PC-3 (cell line): Measurements from ENCODE around the gene KMT5C. TPM values are rescaled to one million over a fixed set of nuclear protein-coding genes. Genes with fewer than 3 reads are reported as not detected.

Experiments used
- ATAC-seq: fragments of 200-7000 bp; cut with Tn5 transposase; 2 replicates; pipeline ENCODE4 v1.9.1; 2020; ENCODE audit warnings: mild to moderate bottlenecking, moderate library complexity
- BruUV-seq: library from RNA; stranded (reverse); fragments of 400-500 nt; replicated peaks from 2 replicates; lab custom pipeline; 2021; lab: Mats Ljungman, UMichigan
- CTCF ChIA-PET: fragments of 300-600 bp; sonication (Branson Sonifier 250); formaldehyde crosslinking; loops from one replicate; lab custom pipeline; 2022; ENCODE audit warnings: antibody characterized with exemption; lab: Charles Lee
- POLR2A ChIA-PET: fragments of 300-600 bp; sonication (Branson Sonifier 250); formaldehyde crosslinking; loops from one replicate; lab custom pipeline; 2022; ENCODE audit warnings: antibody characterized with exemption; ENCODE audit not compliant: unreplicated experiment; lab: Charles Lee
- DNase-seq: peaks from one replicate; pipeline ENCODE4 v3.0.0-alpha.2; 2015
- H2AFZ ChIP-seq: fragments of 300-600 bp; sonication (generic); 2 replicates; pipeline ENCODE4 v1.6.0; 2016; ENCODE audit warnings: antibody characterized with exemption, low read length
- H3F3A ChIP-seq: fragments of 300-600 bp; sonication (generic); one replicate; pipeline ENCODE4 v1.6.0; 2017; ENCODE audit warnings: antibody characterized with exemption, low read length, control low read depth, mild to moderate bottlenecking; ENCODE audit not compliant: unreplicated experiment
- H3K27ac ChIP-seq: fragments of 300-600 bp; sonication (generic); 2 replicates; pipeline ENCODE4 v1.5.1; 2016; ENCODE audit warnings: mild to moderate bottlenecking, low read length
- H3K27me3 ChIP-seq: fragments of 300-600 bp; sonication (generic); 2 replicates; pipeline ENCODE4 v1.6.1; 2016; ENCODE audit warnings: low read length, mixed read lengths
- H3K36me3 ChIP-seq: fragments of 300-600 bp; sonication (generic); 2 replicates; pipeline ENCODE4 v1.6.1; 2016; ENCODE audit warnings: low read depth, mixed run types, low read length, mixed read lengths
- H3K4me1 ChIP-seq: fragments of 300-600 bp; sonication (generic); 2 replicates; pipeline ENCODE4 v1.5.1; 2016; ENCODE audit warnings: low read length; ENCODE audit not compliant: insufficient read depth
- H3K4me2 ChIP-seq: fragments of 300-600 bp; sonication (generic); 2 replicates; pipeline ENCODE4 v1.6.0; 2016; ENCODE audit warnings: low read length
- H3K4me3 ChIP-seq: fragments of 300-600 bp; sonication (generic); 2 replicates; pipeline ENCODE4 v1.5.1; 2016; ENCODE audit warnings: mild to moderate bottlenecking, low read length, mixed read lengths
- H3K79me2 ChIP-seq: fragments of 300-600 bp; sonication (generic); 2 replicates; pipeline ENCODE4 v1.6.1; 2017; ENCODE audit warnings: low read length, mixed read lengths
- H3K9ac ChIP-seq: fragments of 300-600 bp; sonication (generic); 2 replicates; pipeline ENCODE4 v1.6.0; 2016; ENCODE audit warnings: mild to moderate bottlenecking, low read length
- H3K9me2 ChIP-seq: fragments of 300-600 bp; sonication (generic); replicated peaks from 2 replicates; pipeline ENCODE4 v1.6.1; 2016; ENCODE audit warnings: mixed run types, low read length, mixed read lengths
- H3K9me3 ChIP-seq: fragments of 300-600 bp; sonication (generic); 2 replicates; pipeline ENCODE4 v1.6.1; 2016; ENCODE audit warnings: low read length, mixed read lengths
- H4K20me1 ChIP-seq: fragments of 300-600 bp; sonication (generic); 2 replicates; pipeline ENCODE4 v1.6.1; 2016; ENCODE audit warnings: low read length, mixed read lengths
- EZH2 ChIP-seq: fragments of 300-600 bp; sonication (generic); IDR thresholded peaks from one replicate; pipeline ENCODE4 v1.6.1; 2017; ENCODE audit warnings: antibody characterized with exemption, mild to moderate bottlenecking, low read length; ENCODE audit not compliant: unreplicated experiment
- EZH2phosphoT487 ChIP-seq: fragments of 300-600 bp; sonication (generic); IDR thresholded peaks from 2 replicates; pipeline ENCODE4 v1.6.1; 2018; ENCODE audit warnings: mild to moderate bottlenecking, antibody characterized with exemption, low read length, borderline replicate concordance
- intact Hi-C: fragments of 100-400 bp; cut with micrococcal nuclease; formaldehyde crosslinking; loops from 2 replicates; pipeline ENCODE4 v1.9.0; 2023
- total RNA-seq: library from RNA; depleted of rRNA; stranded (reverse); fragments of >200 nt; gene quantifications from 2 replicates; pipeline ENCODE4 v1.2.3, GENCODE V29; 2014
- TF ChIP-seq, protein P1 (sequence below): fragments of 300-600 bp; sonication (generic); conservative IDR thresholded peaks from 2 replicates; pipeline ENCODE4 v1.5.1; 2017; ENCODE audit warnings: antibody characterized with exemption, low read depth, mild to moderate bottlenecking, low read length

KMT5C gene
- total RNA-seq, 1 experiment from 2014 or later = 21.9 TPM

DNA sequence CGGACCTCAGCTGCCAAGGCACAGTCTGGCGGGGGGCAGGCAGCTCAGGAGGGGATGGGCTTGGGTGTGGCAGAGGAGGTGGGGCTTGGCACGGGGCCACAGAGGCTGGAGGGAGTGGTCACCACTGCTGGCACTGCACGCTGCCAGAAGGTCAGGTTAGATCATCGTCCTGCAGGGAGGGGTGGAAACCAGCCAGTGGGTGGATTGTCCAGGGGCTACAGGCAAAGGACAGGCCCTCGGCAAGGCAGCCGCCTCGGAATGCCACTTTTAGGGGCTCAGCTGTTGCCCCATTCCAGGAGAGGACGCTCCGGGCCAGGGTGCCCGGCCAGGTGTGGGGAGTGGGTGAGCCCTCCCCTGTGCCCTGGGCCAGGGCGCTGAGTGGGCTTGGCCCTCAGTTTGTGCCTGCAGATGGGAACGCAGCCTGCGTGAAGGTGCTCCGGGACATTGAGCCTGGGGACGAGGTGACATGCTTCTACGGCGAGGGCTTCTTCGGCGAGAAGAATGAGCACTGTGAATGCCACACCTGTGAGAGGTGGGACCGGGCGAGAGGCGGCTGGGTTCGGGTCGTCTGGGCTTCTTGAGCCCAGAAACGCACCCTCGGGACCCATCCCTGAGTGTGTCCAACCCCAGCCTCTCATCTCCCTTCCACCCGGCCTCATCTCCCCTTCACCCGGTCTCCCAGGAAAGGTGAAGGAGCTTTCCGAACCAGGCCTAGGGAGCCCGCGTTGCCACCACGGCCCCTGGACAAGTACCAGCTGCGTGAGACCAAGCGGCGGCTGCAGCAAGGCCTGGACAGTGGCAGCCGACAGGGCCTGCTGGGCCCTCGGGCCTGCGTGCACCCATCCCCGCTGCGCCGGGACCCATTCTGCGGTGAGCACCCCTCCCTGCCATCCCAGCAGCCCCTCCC, 6.4 kb downstream of the KMT5C start:
- Histone ChIP-seq H2AFZ (no peak overlapping the region), H3K36me3 (no peaks in the 10 kb centered on the region; the same call in 1 of the 2 replicates), H3K79me2 (no peaks in the 10 kb centered on the region), H3K9me3 (no peaks in the 10 kb centered on the region), H3K27ac (no peak overlapping the region), H3K27me3 (no peaks in the 10 kb centered on the region), H3K9me2 (no peaks in the 10 kb centered on the region), H3K9ac (no peak overlapping the region), H4K20me1 (no peaks in the 10 kb centered on the region), H3K4me1 (peaks cover 13% of the 10 kb centered on the region), H3F3A (no peaks in the 10 kb centered on the region), H3K4me2 (no peak overlapping the region), H3K4me3 (no peak overlapping the region)
- ATAC-seq (peak; percentile 15; the same call in 1 of the 2 replicates), DNase-seq (no peak)
- TF ChIP-seq, protein P1, sequence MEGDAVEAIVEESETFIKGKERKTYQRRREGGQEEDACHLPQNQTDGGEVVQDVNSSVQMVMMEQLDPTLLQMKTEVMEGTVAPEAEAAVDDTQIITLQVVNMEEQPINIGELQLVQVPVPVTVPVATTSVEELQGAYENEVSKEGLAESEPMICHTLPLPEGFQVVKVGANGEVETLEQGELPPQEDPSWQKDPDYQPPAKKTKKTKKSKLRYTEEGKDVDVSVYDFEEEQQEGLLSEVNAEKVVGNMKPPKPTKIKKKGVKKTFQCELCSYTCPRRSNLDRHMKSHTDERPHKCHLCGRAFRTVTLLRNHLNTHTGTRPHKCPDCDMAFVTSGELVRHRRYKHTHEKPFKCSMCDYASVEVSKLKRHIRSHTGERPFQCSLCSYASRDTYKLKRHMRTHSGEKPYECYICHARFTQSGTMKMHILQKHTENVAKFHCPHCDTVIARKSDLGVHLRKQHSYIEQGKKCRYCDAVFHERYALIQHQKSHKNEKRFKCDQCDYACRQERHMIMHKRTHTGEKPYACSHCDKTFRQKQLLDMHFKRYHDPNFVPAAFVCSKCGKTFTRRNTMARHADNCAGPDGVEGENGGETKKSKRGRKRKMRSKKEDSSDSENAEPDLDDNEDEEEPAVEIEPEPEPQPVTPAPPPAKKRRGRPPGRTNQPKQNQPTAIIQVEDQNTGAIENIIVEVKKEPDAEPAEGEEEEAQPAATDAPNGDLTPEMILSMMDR = no peak
- TF ChIP-seq EZH2phosphoT487 (no peak), EZH2 (no peak)
- intact Hi-C loops = no loop called here
- ChIA-PET POLR2A (no interaction called here), CTCF (no interaction called here)
- BruUV-seq = no TSS peak

DNA sequence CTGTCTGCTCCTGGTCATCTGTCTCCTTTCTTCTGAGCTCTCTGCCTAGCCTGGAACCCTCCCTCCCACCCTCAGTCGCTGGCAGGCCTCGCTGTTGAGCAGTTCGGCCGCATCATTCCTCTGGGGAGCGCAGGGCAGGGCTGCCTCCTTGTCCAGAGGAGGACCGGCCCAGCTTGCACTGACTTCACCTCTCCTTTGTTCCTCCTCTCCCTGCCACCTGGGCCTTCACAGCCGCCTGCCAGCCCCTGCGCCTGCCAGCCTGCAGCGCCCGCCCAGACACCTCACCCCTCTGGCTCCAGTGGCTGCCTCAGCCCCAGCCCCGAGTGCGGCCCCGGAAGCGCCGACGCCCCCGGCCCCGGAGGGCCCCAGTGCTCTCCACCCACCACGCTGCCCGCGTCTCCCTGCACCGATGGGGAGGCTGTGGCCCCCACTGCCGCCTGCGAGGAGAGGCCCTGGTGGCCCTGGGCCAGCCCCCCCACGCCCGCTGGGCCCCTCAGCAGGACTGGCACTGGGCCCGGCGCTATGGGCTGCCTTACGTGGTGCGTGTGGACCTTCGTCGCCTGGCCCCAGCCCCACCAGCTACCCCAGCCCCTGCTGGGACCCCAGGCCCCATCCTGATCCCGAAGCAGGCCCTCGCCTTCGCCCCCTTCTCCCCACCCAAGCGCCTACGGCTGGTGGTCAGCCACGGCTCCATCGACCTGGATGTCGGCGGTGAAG, 7.2 kb downstream of the KMT5C start:
- ATAC-seq = no peak
- POLR2A ChIA-PET = no interaction called here
- Histone ChIP-seq H3K9me3 (no peaks in the 10 kb centered on the region), H2AFZ (no peak overlapping the region), H3K79me2 (no peaks in the 10 kb centered on the region), H3K27ac (no peak overlapping the region), H4K20me1 (no peaks in the 10 kb centered on the region), H3K9me2 (no peaks in the 10 kb centered on the region), H3K36me3 (no peaks in the 10 kb centered on the region; the same call in 1 of the 2 replicates), H3K27me3 (no peaks in the 10 kb centered on the region), H3K9ac (no peak overlapping the region), H3K4me1 (peaks cover 21% of the 10 kb centered on the region), H3F3A (no peaks in the 10 kb centered on the region), H3K4me2 (no peak overlapping the region), H3K4me3 (no peak overlapping the region)
- DNase-seq = no peak
- TF ChIP-seq EZH2 = no peak
- CTCF ChIA-PET = no interaction called here
- no TSS peak for BruUV-seq
- intact Hi-C loops = no loop called here

DNA sequence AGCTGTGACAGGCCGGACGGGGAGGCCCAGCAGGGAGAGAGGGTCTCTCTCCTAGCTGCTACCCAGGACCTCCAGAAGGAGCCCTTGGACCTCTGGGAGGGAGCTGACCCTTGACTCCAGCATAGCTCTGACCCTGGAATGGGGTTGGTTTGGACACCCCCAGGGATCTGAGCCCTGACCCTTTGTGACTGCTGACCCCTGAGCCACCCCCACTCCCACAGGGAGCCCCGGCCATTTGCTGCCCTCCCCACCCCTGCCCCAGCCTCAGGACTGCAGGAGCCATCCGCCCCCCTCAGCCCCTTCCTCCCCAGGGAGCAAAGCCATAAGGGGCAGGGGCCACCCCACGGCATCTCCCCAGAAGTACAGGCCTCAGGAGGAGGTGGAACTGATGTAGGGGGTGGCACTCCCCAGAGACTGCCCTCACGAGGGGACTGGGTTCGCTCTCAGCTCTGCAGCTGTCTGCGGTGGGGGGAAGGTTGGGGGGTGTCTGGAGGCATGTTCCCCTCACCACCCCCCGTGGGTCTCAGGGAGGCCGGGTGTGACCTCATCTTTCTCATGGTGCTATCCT, 7.8 kb downstream of the KMT5C start:
- Histone ChIP-seq H4K20me1 (no peaks in the 10 kb centered on the region), H3K9ac (no peak overlapping the region), H3K9me2 (no peaks in the 10 kb centered on the region), H3K79me2 (no peaks in the 10 kb centered on the region), H3K4me2 (no peak overlapping the region), H3K27me3 (0 out of 2 replicates have a peak, but pooled peaks cover 2% of the 10 kb centered on the region), H3K4me3 (no peak overlapping the region), H3K27ac (no peak overlapping the region), H3K9me3 (no peaks in the 10 kb centered on the region), H3K4me1 (peaks cover 28% of the 10 kb centered on the region), H3K36me3 (no peaks in the 10 kb centered on the region; the same call in 1 of the 2 replicates), H2AFZ (no peak overlapping the region), H3F3A (no peaks in the 10 kb centered on the region)
- ChIA-PET POLR2A (no interaction called here), CTCF (no interaction called here)
- ATAC-seq (no peak), DNase-seq (no peak)
- TF ChIP-seq EZH2 = no peak
- TF ChIP-seq EZH2phosphoT487 = no peak
- TF ChIP-seq, protein P1 = no peak
- no TSS peak for BruUV-seq
- intact Hi-C loops = no loop called here
